ENCODE results near the gene SHBG. TPM values are rescaled to one million over a fixed set of nuclear protein-coding genes. Genes with fewer than 3 reads are reported as not detected.
"Not testable (repeated sequence)": the region's sequence is repeated elsewhere in the genome, so short reads cannot be mapped to it uniquely, and the experiment has no call there.

Gene SHBG
- total RNA-seq, 4 donors from 2014 or later: 0.37 to 2.5 TPM; not detected in 2

GRCh38 chr17:7634384-7634783, 4.4 kb downstream of the SHBG start:
- DNase-seq (ENCODE audit: low spot score): no peak
- no peak for ATAC-seq (ENCODE audit: low FRiP score)
- TF ChIP-seq, protein P1, sequence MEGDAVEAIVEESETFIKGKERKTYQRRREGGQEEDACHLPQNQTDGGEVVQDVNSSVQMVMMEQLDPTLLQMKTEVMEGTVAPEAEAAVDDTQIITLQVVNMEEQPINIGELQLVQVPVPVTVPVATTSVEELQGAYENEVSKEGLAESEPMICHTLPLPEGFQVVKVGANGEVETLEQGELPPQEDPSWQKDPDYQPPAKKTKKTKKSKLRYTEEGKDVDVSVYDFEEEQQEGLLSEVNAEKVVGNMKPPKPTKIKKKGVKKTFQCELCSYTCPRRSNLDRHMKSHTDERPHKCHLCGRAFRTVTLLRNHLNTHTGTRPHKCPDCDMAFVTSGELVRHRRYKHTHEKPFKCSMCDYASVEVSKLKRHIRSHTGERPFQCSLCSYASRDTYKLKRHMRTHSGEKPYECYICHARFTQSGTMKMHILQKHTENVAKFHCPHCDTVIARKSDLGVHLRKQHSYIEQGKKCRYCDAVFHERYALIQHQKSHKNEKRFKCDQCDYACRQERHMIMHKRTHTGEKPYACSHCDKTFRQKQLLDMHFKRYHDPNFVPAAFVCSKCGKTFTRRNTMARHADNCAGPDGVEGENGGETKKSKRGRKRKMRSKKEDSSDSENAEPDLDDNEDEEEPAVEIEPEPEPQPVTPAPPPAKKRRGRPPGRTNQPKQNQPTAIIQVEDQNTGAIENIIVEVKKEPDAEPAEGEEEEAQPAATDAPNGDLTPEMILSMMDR (IDR thresholded peaks at IDR 0.05): no peak

- ATAC-seq (ENCODE audit: low FRiP score) (no peak), DNase-seq (ENCODE audit: low spot score) (no peak)
- TF ChIP-seq, protein P1 (IDR thresholded peaks at IDR 0.05): no peak
Observed at GRCh38 chr17:7636163-7636562, 6.2 kb downstream of the SHBG start.

DNA sequence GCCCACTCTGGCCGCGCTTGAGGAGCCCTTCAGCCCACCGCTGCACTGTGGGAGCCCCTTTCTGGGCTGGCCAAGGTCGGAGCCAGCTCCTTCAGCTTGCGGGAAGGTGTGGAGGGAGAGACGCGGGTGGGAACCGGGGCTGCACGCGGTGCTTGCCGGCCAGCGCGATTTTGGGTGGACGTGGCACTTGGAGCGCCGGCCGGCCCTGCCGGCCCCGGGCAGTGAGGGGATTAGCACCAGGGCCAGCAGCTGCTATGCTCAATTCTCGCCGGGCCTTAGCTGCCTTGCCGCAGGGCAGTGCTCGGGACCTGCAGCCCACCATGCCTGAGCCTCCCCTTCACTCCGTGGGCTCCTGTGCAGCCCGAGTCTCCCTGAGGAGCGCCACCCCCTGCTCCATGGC, 10.8 kb downstream of the SHBG start:
- TF ChIP-seq, protein P1 (IDR thresholded peaks at IDR 0.05): no peak
- DNase-seq (ENCODE audit: low spot score) (no peak), ATAC-seq (ENCODE audit: low FRiP score) (no peak)

GRCh38 chr17:7641635-7642034, 11.7 kb downstream of the SHBG start:
- not testable (repeated sequence) for DNase-seq (ENCODE audit: low spot score); ATAC-seq (ENCODE audit: low FRiP score)

- DNase-seq (ENCODE audit: low spot score) (no peak), ATAC-seq (ENCODE audit: low FRiP score) (no peak)
- TF ChIP-seq, protein P1 (IDR thresholded peaks at IDR 0.05): no peak
Observed at GRCh38 chr17:7644775-7645174, 14.8 kb downstream of the SHBG start.

- TF ChIP-seq, protein P1 (IDR thresholded peaks at IDR 0.05): no peak
- no peak for ATAC-seq (ENCODE audit: low FRiP score)
- no peak for DNase-seq (ENCODE audit: low spot score)
Observed at GRCh38 chr17:7646457-7646856, 16.5 kb downstream of the SHBG start.

- ATAC-seq (ENCODE audit: low FRiP score): no peak
- TF ChIP-seq, protein P1 (IDR thresholded peaks at IDR 0.05): no peak
Observed at GRCh38 chr17:7647018-7647417, 17.1 kb downstream of the SHBG start.

More at GRCh38 chr17:7647018-7647417, 17.1 kb downstream of the SHBG start:
- no peak for DNase-seq (ENCODE audit: low spot score)

Measured in omental fat pad (tissue), 4 donors.